HL-60 (cell line): ENCODE data around the gene DHX35.

Experiments used
- DNase-seq, 2 experiments: peaks; one replicate each; pipeline ENCODE4 v3.0.0-alpha.2; 2010 to 2020; ENCODE audit warnings: low read depth in 1 of 2, low spot score in 1 of 2
- H3K27ac ChIP-seq: fragments of 250-450 bp; sonication (Bioruptor Pico); replicated peaks from 2 replicates; pipeline ENCODE4 v1.5.1; 2020; ENCODE audit warnings: mild to moderate bottlenecking, moderate library complexity
- H3K27me3 ChIP-seq: fragments of 250-450 bp; sonication (Bioruptor Pico); 2 replicates; pipeline ENCODE4 v1.5.1; 2021; ENCODE audit warnings: mild to moderate bottlenecking, moderate library complexity; ENCODE audit not compliant: insufficient read depth, poor library complexity, severe bottlenecking
- H3K4me3 ChIP-seq: replicated peaks from 2 replicates; pipeline ENCODE4 v1.5.1; 2011; ENCODE audit warnings: mild to moderate bottlenecking, control low read depth, low read length; ENCODE audit not compliant: insufficient read depth
- GABPA ChIP-seq: IDR thresholded peaks from 2 replicates; pipeline ENCODE4 v1.6.1; 2012; ENCODE audit warnings: low read depth
- POLR2AphosphoS5 ChIP-seq: IDR thresholded peaks from 2 replicates; pipeline ENCODE4 v1.6.1; 2012; ENCODE audit warnings: low read depth
- SPI1 ChIP-seq: IDR thresholded peaks from 2 replicates; pipeline ENCODE4 v1.6.1; 2012; ENCODE audit warnings: low read depth, mild to moderate bottlenecking, borderline replicate concordance
- TF ChIP-seq, protein P1 (sequence below): IDR thresholded peaks from 2 replicates; pipeline ENCODE4 v1.6.1; 2012; ENCODE audit warnings: low read depth; ENCODE audit not compliant: insufficient replicate concordance
- TF ChIP-seq, protein P2 (sequence below): IDR thresholded peaks from one replicate; pipeline ENCODE4 v1.5.1; 2011; ENCODE audit warnings: low read length, control low read depth, inconsistent platforms; ENCODE audit not compliant: insufficient read depth

DHX35 gene

DNA sequence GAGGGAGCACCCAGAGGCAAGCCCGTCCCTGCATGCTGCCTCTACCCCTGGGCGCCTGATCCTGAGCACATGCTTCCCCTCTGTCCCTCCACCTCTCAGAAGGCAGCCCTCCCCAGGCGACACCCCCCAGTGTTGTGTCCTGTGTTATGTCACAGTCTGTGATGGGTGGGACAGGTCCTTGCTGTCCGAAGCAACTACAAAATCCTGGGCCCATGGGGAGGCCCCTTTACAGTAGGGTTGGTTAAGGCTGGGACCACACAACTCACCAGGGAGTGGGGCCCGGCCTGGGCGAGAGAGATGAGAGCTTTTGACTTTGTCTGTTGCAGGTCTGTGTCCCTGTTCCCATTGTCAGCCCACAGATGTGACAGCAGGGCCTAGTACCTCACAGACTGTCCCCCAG is 78.0 kb downstream of the DHX35 start:
- DNase-seq: no peak
- Histone ChIP-seq H3K4me3 (no peak overlapping the region), H3K27ac (no peak overlapping the region), H3K27me3 (no peaks in the 10 kb centered on the region)
- no peak for TF ChIP-seq POLR2AphosphoS5
- TF ChIP-seq, protein P1, sequence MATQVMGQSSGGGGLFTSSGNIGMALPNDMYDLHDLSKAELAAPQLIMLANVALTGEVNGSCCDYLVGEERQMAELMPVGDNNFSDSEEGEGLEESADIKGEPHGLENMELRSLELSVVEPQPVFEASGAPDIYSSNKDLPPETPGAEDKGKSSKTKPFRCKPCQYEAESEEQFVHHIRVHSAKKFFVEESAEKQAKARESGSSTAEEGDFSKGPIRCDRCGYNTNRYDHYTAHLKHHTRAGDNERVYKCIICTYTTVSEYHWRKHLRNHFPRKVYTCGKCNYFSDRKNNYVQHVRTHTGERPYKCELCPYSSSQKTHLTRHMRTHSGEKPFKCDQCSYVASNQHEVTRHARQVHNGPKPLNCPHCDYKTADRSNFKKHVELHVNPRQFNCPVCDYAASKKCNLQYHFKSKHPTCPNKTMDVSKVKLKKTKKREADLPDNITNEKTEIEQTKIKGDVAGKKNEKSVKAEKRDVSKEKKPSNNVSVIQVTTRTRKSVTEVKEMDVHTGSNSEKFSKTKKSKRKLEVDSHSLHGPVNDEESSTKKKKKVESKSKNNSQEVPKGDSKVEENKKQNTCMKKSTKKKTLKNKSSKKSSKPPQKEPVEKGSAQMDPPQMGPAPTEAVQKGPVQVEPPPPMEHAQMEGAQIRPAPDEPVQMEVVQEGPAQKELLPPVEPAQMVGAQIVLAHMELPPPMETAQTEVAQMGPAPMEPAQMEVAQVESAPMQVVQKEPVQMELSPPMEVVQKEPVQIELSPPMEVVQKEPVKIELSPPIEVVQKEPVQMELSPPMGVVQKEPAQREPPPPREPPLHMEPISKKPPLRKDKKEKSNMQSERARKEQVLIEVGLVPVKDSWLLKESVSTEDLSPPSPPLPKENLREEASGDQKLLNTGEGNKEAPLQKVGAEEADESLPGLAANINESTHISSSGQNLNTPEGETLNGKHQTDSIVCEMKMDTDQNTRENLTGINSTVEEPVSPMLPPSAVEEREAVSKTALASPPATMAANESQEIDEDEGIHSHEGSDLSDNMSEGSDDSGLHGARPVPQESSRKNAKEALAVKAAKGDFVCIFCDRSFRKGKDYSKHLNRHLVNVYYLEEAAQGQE: no peak
- no peak for TF ChIP-seq SPI1
- no peak for TF ChIP-seq GABPA
- TF ChIP-seq, protein P2, sequence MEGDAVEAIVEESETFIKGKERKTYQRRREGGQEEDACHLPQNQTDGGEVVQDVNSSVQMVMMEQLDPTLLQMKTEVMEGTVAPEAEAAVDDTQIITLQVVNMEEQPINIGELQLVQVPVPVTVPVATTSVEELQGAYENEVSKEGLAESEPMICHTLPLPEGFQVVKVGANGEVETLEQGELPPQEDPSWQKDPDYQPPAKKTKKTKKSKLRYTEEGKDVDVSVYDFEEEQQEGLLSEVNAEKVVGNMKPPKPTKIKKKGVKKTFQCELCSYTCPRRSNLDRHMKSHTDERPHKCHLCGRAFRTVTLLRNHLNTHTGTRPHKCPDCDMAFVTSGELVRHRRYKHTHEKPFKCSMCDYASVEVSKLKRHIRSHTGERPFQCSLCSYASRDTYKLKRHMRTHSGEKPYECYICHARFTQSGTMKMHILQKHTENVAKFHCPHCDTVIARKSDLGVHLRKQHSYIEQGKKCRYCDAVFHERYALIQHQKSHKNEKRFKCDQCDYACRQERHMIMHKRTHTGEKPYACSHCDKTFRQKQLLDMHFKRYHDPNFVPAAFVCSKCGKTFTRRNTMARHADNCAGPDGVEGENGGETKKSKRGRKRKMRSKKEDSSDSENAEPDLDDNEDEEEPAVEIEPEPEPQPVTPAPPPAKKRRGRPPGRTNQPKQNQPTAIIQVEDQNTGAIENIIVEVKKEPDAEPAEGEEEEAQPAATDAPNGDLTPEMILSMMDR: no peak

DNA sequence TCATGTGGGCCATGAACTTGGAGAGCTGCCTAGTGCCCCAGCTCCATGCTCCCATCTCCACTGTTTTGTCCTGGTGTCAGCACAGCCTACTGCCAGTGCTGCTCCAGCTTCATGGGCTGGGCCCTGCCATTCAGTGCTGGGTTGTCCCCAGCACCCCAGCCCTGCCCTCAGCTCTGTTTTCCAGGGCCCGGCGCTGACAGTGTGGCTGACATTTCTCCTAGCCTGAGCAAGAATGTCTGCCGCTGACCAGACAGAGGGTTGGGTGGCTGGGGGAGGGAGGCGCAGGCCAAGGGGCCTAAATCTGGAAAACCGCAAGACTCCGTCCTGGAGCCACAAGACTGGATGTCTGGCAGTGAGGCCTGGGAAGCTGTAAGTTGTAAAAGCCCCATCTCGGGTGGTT is 78.9 kb downstream of the DHX35 start:
- Histone ChIP-seq H3K27me3 (no peaks in the 10 kb centered on the region), H3K27ac (no peak overlapping the region), H3K4me3 (no peak overlapping the region)
- TF ChIP-seq GABPA (no peak), POLR2AphosphoS5 (no peak), SPI1 (no peak)
- TF ChIP-seq, protein P2: no peak
- TF ChIP-seq, protein P1: no peak
- no peak for DNase-seq

DNA sequence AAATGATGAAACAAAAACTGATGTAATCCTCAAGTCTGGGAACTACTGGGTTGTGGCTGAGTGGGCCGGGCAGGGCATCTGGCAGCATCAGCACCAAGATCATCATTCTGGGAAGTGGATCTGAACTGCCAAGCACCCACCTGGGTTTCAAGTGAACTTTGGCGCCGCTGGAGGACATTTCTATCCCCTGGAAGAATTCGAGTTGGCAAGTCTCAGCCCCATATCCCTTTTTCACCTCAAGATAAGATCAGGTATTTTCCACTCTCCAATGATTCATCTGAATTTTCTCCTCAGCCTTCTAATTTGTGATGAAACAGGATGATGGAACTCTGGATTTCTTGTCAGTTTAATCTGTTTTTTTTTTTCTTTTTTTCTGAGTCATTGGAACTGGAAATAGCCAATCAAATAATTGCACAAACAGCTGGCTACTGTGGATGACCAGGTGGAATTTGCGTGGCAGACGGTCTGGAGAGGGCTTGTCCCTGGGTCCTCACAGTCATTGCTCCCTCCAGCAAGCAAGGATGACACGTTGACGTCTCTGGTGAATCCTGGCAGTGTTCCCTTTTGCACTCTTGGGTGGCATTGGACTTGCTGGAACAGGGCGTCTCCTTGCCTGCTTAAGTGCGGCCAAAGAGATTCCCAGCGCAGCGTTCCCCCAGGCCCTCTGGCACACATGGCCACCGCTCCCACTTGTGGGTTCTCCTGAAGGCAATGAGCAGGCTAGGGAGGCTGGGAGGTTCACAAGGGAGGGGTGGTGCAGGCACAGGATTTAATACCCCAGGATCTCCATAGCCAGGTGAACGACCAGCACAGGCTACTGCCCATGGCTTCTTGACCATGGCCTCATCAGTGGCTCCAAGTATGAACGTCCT is 80.4 kb downstream of the DHX35 start:
- no peak for DNase-seq
- Histone ChIP-seq H3K4me3 (no peak overlapping the region), H3K27ac (no peak overlapping the region), H3K27me3 (no peaks in the 10 kb centered on the region)
- no peak for TF ChIP-seq SPI1
- TF ChIP-seq GABPA: no peak
- TF ChIP-seq, protein P1: no peak
- no peak for TF ChIP-seq POLR2AphosphoS5
- TF ChIP-seq, protein P2: no peak
